Hepatocyte (in vitro differentiated cells): Measurements from ENCODE around the gene ARHGEF10L.

Experiments used
- CTCF ChIP-seq: fragments of 200-600 bp; sonication (generic); IDR thresholded peaks from 2 replicates; pipeline ENCODE4 v1.5.1; 2016; ENCODE audit warnings: antibody characterized with exemption, mild to moderate bottlenecking; ENCODE audit not compliant: poor library complexity
- EZH2 ChIP-seq: fragments of 200-600 bp; sonication (generic); IDR thresholded peaks from 2 replicates; pipeline ENCODE4 v1.6.1; 2016; ENCODE audit warnings: antibody characterized with exemption, mild to moderate bottlenecking, borderline replicate concordance
- EZH2phosphoT487 ChIP-seq: fragments of 200-600 bp; sonication (generic); IDR thresholded peaks from one replicate; pipeline ENCODE4 v1.6.1; 2018; ENCODE audit warnings: antibody characterized with exemption, mild to moderate bottlenecking, low read depth, moderate library complexity; ENCODE audit not compliant: unreplicated experiment, severe bottlenecking

GRCh38 chr1:17655922-17656321 is 116.4 kb downstream of the ARHGEF10L start:
- no peak for TF ChIP-seq EZH2phosphoT487
- no peak for TF ChIP-seq CTCF
- TF ChIP-seq EZH2, result no peak
